HEK293 (cell line): ENCODE measurements around the gene CD93.

ENCODE experiments used
- CTCF ChIA-PET: fragments of 350-600 bp; formaldehyde crosslinking; extraction: SDS; loops from one replicate; lab custom pipeline; 2021; ENCODE audit warnings: antibody characterized with exemption; lab: Yijun Ruan, JAX
- POLR2A ChIA-PET: fragments of 300-600 bp; formaldehyde crosslinking; extraction: SDS; loops from one replicate; lab custom pipeline; 2020; ENCODE audit warnings: antibody characterized with exemption, inconsistent platforms; lab: Yijun Ruan, JAX
- H3K27ac ChIP-seq: fragments of 200-500 bp; sonication (Bioruptor generic); 2 replicates; pipeline ENCODE4 v1.5.1; 2014; ENCODE audit warnings: low read depth, low read length, control low read depth, inconsistent platforms; ENCODE audit errors: extremely low read depth
- H3K36me3 ChIP-seq, 2 experiments: fragments of 200-500 bp in 1 of 2; sonication (Bioruptor generic) in 1 of 2; 1 replicate in 1 of 2; 2 replicates in 1 of 2; pipeline ENCODE4 v1.5.1; 2014 to 2017; ENCODE audit warnings: inconsistent platforms in 2 of 2, low read length in 2 of 2; ENCODE audit not compliant: control insufficient read depth in 2 of 2, insufficient read depth in 1 of 2
- H3K4me1 ChIP-seq: fragments of 200-500 bp; sonication (Bioruptor generic); 2 replicates; pipeline ENCODE4 v1.5.1; 2014; ENCODE audit warnings: mild to moderate bottlenecking, low read length, inconsistent platforms; ENCODE audit not compliant: control insufficient read depth, insufficient read depth
- H3K4me3 ChIP-seq: 2 replicates; pipeline ENCODE4 v1.5.1; 2011; ENCODE audit warnings: low read depth, mild to moderate bottlenecking, control low read depth, low read length, moderate library complexity
- H3K9me3 ChIP-seq: fragments of 200-500 bp; sonication (Bioruptor generic); 2 replicates; pipeline ENCODE4 v1.5.1; 2014; ENCODE audit warnings: low read depth, low read length, inconsistent platforms; ENCODE audit not compliant: control insufficient read depth, insufficient read depth
- HOXA7 ChIP-seq: sonication (generic); formaldehyde crosslinking; IDR thresholded peaks from 2 replicates; pipeline ENCODE4 v1.8.1; 2022; ENCODE audit warnings: missing genetic modification reagents, borderline replicate concordance
- HOXD13 ChIP-seq: sonication (generic); formaldehyde crosslinking; IDR thresholded peaks from 2 replicates; pipeline ENCODE4 v1.8.0; 2022; ENCODE audit warnings: missing genetic modification reagents, borderline replicate concordance
- KLF9 ChIP-seq: fragments of 450-650 bp; formaldehyde crosslinking; IDR thresholded peaks from 2 replicates; pipeline ENCODE4 v1.5.1; 2016; ENCODE audit warnings: missing biosample characterization, missing genetic modification characterization, low read depth
- PRDM10 ChIP-seq: fragments of 450-650 bp; formaldehyde crosslinking; IDR thresholded peaks from 2 replicates; pipeline ENCODE4 v1.5.1; 2016; ENCODE audit warnings: missing biosample characterization, missing genetic modification characterization
- ZBTB1 ChIP-seq: fragments of 450-650 bp; formaldehyde crosslinking; IDR thresholded peaks from 2 replicates; pipeline ENCODE4 v1.5.1; 2016; ENCODE audit warnings: missing biosample characterization, missing genetic modification characterization
- ZBTB17 ChIP-seq: fragments of 450-650 bp; formaldehyde crosslinking; IDR thresholded peaks from 2 replicates; pipeline ENCODE4 v1.5.1; 2016; ENCODE audit warnings: missing biosample characterization, missing genetic modification characterization
- ZNF174 ChIP-seq: fragments of 450-650 bp; formaldehyde crosslinking; IDR thresholded peaks from 2 replicates; pipeline ENCODE4 v1.5.0; 2017; ENCODE audit warnings: missing biosample characterization, mild to moderate bottlenecking, missing genetic modification characterization
- ZNF2 ChIP-seq: fragments of 450-650 bp; formaldehyde crosslinking; IDR thresholded peaks from 2 replicates; pipeline ENCODE4 v1.5.1; 2016; ENCODE audit warnings: missing biosample characterization, missing genetic modification characterization
- ZNF211 ChIP-seq: fragments of 450-650 bp; formaldehyde crosslinking; IDR thresholded peaks from 2 replicates; pipeline ENCODE4 v1.5.1; 2016; ENCODE audit warnings: low read depth, missing biosample characterization, missing genetic modification characterization
- ZNF354C ChIP-seq: fragments of 450-650 bp; formaldehyde crosslinking; IDR thresholded peaks from 2 replicates; pipeline ENCODE4 v1.5.1; 2016; ENCODE audit warnings: missing biosample characterization, missing genetic modification characterization, low read depth, borderline replicate concordance
- ZNF394 ChIP-seq: fragments of 450-650 bp; formaldehyde crosslinking; IDR thresholded peaks from 2 replicates; pipeline ENCODE4 v1.5.1; 2016; ENCODE audit warnings: missing biosample characterization, missing genetic modification characterization, mild to moderate bottlenecking, moderate library complexity, borderline replicate concordance
- ZNF518A ChIP-seq: fragments of 450-650 bp; formaldehyde crosslinking; conservative IDR thresholded peaks from 2 replicates; pipeline ENCODE4 v1.5.1; 2016; ENCODE audit warnings: low read depth, missing biosample characterization, missing genetic modification characterization
- ZNF585B ChIP-seq: fragments of 450-650 bp; formaldehyde crosslinking; IDR thresholded peaks from 2 replicates; pipeline ENCODE4 v1.5.1; 2016; ENCODE audit warnings: missing biosample characterization, missing genetic modification characterization
- ZSCAN30 ChIP-seq: fragments of 450-650 bp; IDR thresholded peaks from 2 replicates; pipeline ENCODE4 v1.5.1; 2018; ENCODE audit warnings: missing biosample characterization, mild to moderate bottlenecking, missing genetic modification characterization, moderate library complexity
- TF ChIP-seq, protein P1 (sequence below): fragments of 450-650 bp; formaldehyde crosslinking; optimal IDR thresholded peaks from 2 replicates; pipeline ENCODE3; 2016; ENCODE audit warnings: missing biosample characterization, mild to moderate bottlenecking, missing genetic modification characterization
- TF ChIP-seq, protein P2 (sequence below): fragments of 450-650 bp; formaldehyde crosslinking; IDR thresholded peaks from 2 replicates; pipeline ENCODE4 v1.5.1; 2016; ENCODE audit warnings: missing biosample characterization, missing genetic modification characterization
- TF ChIP-seq, protein P3 (sequence below): fragments of 450-650 bp; formaldehyde crosslinking; IDR thresholded peaks from 2 replicates; pipeline ENCODE4 v1.5.1; 2017; ENCODE audit warnings: missing biosample characterization, mild to moderate bottlenecking, missing genetic modification characterization, moderate library complexity

The CD93 gene

DNA sequence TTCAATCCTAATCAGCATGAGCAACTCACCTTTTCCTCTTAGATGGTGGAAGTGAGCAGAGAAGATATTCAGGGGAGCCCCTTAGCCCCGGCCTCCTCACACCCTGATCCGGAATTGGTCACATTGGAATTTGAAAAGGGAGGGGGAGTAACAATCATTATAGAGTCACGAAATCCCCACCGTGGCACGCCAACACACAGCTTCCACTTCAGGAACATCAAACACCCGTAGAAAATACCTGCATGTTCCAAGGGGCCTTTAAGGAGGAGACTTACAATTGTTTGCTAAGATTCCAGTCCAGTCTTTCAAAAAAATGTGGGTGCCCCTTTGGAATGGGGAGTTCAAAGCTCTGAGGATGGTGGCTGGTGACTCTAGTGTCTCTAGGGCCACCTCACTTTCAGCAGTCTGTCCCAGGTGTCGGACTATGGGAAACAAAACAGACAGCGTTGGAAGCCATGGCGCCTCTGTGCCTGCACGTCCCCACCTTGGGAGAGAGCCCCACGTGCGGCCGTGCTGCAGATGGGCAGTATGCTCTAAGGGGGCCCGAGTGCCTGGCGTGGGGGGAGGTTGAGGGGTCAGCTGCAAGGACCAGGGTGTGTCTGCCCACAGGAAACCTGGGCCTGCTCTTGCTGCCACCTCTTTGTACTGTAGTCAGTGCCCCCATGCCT, 2.4 kb downstream of the CD93 start (continued):
- no peak for TF ChIP-seq PRDM10 (tag by site-specific recombination)

- ChIA-PET POLR2A (no interaction called here), CTCF (no interaction called here)
- no peaks in the 10 kb centered on the region for H3K36me3 ChIP-seq
- no peaks in the 10 kb centered on the region for H3K4me1 ChIP-seq
- H3K4me3 ChIP-seq: no peak overlapping the region
- no peak for TF ChIP-seq ZNF174 (tag by site-specific recombination)
- TF ChIP-seq, protein P1, sequence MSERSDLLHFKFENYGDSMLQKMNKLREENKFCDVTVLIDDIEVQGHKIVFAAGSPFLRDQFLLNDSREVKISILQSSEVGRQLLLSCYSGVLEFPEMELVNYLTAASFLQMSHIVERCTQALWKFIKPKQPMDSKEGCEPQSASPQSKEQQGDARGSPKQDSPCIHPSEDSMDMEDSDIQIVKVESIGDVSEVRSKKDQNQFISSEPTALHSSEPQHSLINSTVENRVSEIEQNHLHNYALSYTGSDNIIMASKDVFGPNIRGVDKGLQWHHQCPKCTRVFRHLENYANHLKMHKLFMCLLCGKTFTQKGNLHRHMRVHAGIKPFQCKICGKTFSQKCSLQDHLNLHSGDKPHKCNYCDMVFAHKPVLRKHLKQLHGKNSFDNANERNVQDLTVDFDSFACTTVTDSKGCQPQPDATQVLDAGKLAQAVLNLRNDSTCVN (tag by site-specific recombination): no peak
- TF ChIP-seq, all 188 proteins: peak for 0
- no peaks in the 10 kb centered on the region for H3K9me3 ChIP-seq
- H3K27ac ChIP-seq: no peak overlapping the region
Observed at GRCh38 chr20:23082846-23083552, 3.1 kb downstream of the CD93 start.

- no peaks in the 10 kb centered on the region for H3K9me3 ChIP-seq
- H3K4me3 ChIP-seq: no peak overlapping the region
- no peaks in the 10 kb centered on the region for H3K36me3 ChIP-seq
- CTCF ChIA-PET: no interaction called here
- H3K4me1 ChIP-seq: no peaks in the 10 kb centered on the region
- no peak overlapping the region for H3K27ac ChIP-seq
- POLR2A ChIA-PET: no interaction called here
- TF ChIP-seq HOXA7 (CRISPR knock-in tag) (no peak), KLF9 (no peak), HOXD13 (CRISPR knock-in tag) (no peak), ZNF354C (tag by site-specific recombination) (no peak), ZNF394 (tag by site-specific recombination) (no peak), ZNF585B (tag by site-specific recombination) (no peak), ZNF518A (tag by site-specific recombination) (no peak), ZBTB1 (tag by site-specific recombination) (no peak), ZBTB17 (tag by site-specific recombination) (no peak), ZNF2 (tag by site-specific recombination) (no peak), ZSCAN30 (tag by site-specific recombination) (no peak), ZNF211 (tag by site-specific recombination) (no peak)
- TF ChIP-seq, protein P2, sequence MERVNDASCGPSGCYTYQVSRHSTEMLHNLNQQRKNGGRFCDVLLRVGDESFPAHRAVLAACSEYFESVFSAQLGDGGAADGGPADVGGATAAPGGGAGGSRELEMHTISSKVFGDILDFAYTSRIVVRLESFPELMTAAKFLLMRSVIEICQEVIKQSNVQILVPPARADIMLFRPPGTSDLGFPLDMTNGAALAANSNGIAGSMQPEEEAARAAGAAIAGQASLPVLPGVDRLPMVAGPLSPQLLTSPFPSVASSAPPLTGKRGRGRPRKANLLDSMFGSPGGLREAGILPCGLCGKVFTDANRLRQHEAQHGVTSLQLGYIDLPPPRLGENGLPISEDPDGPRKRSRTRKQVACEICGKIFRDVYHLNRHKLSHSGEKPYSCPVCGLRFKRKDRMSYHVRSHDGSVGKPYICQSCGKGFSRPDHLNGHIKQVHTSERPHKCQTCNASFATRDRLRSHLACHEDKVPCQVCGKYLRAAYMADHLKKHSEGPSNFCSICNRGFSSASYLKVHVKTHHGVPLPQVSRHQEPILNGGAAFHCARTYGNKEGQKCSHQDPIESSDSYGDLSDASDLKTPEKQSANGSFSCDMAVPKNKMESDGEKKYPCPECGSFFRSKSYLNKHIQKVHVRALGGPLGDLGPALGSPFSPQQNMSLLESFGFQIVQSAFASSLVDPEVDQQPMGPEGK: no peak
- TF ChIP-seq, protein P3, sequence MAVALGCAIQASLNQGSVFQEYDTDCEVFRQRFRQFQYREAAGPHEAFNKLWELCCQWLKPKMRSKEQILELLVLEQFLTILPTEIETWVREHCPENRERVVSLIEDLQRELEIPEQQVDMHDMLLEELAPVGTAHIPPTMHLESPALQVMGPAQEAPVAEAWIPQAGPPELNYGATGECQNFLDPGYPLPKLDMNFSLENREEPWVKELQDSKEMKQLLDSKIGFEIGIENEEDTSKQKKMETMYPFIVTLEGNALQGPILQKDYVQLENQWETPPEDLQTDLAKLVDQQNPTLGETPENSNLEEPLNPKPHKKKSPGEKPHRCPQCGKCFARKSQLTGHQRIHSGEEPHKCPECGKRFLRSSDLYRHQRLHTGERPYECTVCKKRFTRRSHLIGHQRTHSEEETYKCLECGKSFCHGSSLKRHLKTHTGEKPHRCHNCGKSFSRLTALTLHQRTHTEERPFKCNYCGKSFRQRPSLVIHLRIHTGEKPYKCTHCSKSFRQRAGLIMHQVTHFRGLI (tag by site-specific recombination): no peak
Observed at GRCh38 chr20:23081263-23081819, 4.8 kb downstream of the CD93 start.
